Progenitor cell of endocrine pancreas (in vitro differentiated cells): ENCODE measurements around the gene ERBB4. TPM values are rescaled to one million over a fixed set of nuclear protein-coding genes. Genes with fewer than 3 reads are reported as not detected.

Experiments
- DNase-seq: peaks from one replicate; pipeline ENCODE4 v3.0.0; 2021; ENCODE audit warnings: low spot score; ENCODE audit not compliant: unreplicated experiment
- H3K27ac Mint-ChIP-seq: 2 replicates; pipeline ENCODE4 v1.8.0; 2021; ENCODE audit warnings: mild to moderate bottlenecking, moderate library complexity, mixed read lengths
- H3K27me3 Mint-ChIP-seq: 2 replicates; pipeline ENCODE4 v1.8.0; 2021; ENCODE audit warnings: mixed read lengths
- H3K36me3 Mint-ChIP-seq: 2 replicates; pipeline ENCODE4 v1.8.0; 2022; ENCODE audit warnings: mixed read lengths; ENCODE audit not compliant: insufficient read depth
- H3K4me1 Mint-ChIP-seq: 2 replicates; pipeline ENCODE4 v1.8.0; 2021; ENCODE audit warnings: low read depth, mixed read lengths
- H3K4me3 Mint-ChIP-seq: 2 replicates; pipeline ENCODE4 v1.8.0; 2021; ENCODE audit warnings: low read depth, mild to moderate bottlenecking, moderate library complexity, mixed read lengths
- H3K9me3 Mint-ChIP-seq: 2 replicates; pipeline ENCODE4 v1.8.0; 2021; ENCODE audit warnings: low read depth, mixed read lengths
- total RNA-seq: library from RNA; stranded (reverse); gene quantifications from 2 replicates; pipeline ENCODE4 v1.2.1, GENCODE V29; 2021
- TF ChIP-seq, protein P1 (sequence below): fragments of 200-600 bp; sonication (generic); IDR thresholded peaks from one replicate; pipeline ENCODE4 v1.5.0; 2021; ENCODE audit warnings: antibody characterized with exemption, mild to moderate bottlenecking; ENCODE audit not compliant: unreplicated experiment

The ERBB4 gene
- total RNA-seq, 1 donor from 2014 or later: 43.8 TPM

DNA sequence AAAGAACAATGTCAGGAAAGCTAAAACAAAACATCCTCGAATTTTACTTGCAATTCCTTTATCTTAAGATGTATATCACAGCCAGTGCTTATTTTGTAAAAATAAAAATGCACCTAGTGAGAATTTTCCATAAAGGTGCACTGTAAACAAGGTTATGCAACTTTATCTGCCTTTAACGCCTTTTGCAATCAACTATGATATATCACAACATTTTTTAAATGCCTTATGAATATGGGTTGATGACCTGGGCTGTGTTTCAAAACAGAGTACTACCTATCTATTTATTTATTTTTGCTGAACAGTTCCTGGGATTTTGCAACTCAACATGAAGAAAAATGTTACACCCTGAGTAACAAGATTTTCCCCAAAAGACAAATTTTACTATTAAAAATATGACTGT, 1112.4 kb downstream of the ERBB4 start:
- no peak overlapping the region for H3K4me3 Mint-ChIP-seq

DNA sequence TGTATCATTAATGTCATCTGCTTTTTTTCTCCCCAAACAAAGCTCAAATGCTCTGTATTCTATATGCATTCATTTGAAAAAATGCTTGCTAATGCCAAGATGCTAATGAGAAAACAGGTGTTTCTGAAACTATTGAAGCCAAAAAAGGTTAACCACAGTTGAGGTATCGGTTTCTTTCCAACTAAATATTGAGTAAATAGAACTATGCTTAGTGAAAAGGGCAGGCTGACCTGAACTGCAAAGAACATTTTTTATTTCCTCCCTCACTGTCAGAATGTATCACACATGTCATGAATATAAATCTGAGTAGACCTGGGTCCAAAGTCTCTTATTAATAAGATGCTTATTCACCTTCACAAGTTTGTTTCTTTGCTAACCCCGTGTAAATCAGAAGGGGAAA, 1115.6 kb downstream of the ERBB4 start:
- Mint-ChIP-seq H3K36me3 (peaks cover 2% of the 10 kb centered on the region), H3K4me1 (peaks cover 16% of the 10 kb centered on the region), H3K4me3 (no peak overlapping the region), H3K9me3 (no peaks in the 10 kb centered on the region), H3K27me3 (no peaks in the 10 kb centered on the region), H3K27ac (peak overlapping the region; percentile 52)
- no peak for DNase-seq
- TF ChIP-seq, protein P1, sequence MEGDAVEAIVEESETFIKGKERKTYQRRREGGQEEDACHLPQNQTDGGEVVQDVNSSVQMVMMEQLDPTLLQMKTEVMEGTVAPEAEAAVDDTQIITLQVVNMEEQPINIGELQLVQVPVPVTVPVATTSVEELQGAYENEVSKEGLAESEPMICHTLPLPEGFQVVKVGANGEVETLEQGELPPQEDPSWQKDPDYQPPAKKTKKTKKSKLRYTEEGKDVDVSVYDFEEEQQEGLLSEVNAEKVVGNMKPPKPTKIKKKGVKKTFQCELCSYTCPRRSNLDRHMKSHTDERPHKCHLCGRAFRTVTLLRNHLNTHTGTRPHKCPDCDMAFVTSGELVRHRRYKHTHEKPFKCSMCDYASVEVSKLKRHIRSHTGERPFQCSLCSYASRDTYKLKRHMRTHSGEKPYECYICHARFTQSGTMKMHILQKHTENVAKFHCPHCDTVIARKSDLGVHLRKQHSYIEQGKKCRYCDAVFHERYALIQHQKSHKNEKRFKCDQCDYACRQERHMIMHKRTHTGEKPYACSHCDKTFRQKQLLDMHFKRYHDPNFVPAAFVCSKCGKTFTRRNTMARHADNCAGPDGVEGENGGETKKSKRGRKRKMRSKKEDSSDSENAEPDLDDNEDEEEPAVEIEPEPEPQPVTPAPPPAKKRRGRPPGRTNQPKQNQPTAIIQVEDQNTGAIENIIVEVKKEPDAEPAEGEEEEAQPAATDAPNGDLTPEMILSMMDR: no peak

More for the DNA sequence above, 1112.4 kb downstream of the ERBB4 start:
- DNase-seq: no peak
- H3K27ac Mint-ChIP-seq: no peak overlapping the region
- TF ChIP-seq, protein P1: no peak
- no peaks in the 10 kb centered on the region for H3K27me3 Mint-ChIP-seq
- peaks cover 16% of the 10 kb centered on the region for H3K4me1 Mint-ChIP-seq
- peaks cover 2% of the 10 kb centered on the region for H3K36me3 Mint-ChIP-seq
- no peaks in the 10 kb centered on the region for H3K9me3 Mint-ChIP-seq

DNA sequence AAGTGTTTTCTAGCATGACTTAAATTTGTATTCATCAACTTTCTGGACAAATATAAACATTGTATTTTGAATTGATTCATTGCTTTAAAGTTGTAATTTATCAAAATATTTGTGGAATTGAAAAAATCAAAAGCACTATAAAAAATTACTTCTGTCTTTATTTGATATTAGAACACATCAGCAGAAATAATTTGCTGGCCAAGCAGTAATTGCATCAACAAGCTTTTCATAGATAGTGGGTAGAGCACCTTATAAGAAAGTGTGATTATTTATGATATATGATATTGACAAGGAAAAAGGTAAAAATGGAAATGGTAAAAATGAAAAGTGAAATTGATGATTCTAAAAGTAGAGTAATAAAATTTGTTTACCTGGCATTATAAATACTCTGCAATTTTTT, 1121.1 kb downstream of the ERBB4 start:
- Mint-ChIP-seq H3K4me1 (peaks cover 5% of the 10 kb centered on the region), H3K27ac (no peak overlapping the region), H3K27me3 (no peaks in the 10 kb centered on the region), H3K36me3 (peaks cover 12% of the 10 kb centered on the region), H3K9me3 (peaks cover 7% of the 10 kb centered on the region), H3K4me3 (no peak overlapping the region)
- DNase-seq: no peak
- TF ChIP-seq, protein P1: no peak

DNA sequence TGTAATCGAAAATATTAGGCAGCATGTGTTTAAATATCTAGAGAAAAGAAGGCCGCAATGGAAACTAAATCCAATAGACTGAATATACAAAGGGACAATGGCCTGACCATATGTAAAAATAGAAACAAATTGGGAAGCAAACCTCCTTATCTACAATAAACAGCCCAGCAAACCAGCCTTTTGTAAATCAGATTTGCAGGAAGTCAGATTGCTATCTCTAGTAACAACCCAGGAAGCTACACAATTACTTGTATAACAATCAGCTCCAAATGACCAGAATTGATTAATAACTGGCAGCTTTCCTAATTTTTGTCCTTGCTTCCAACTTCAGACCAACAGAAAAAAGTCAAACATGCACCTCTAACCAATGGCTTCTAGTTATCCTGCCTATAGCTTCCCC, 1122.2 kb downstream of the ERBB4 start:
- Mint-ChIP-seq H3K27me3 (no peaks in the 10 kb centered on the region), H3K36me3 (peaks cover 10% of the 10 kb centered on the region), H3K4me1 (peaks cover 1% of the 10 kb centered on the region), H3K4me3 (no peak overlapping the region), H3K9me3 (peaks cover 7% of the 10 kb centered on the region), H3K27ac (no peak overlapping the region)
- no peak for DNase-seq
- TF ChIP-seq, protein P1: no peak

DNA sequence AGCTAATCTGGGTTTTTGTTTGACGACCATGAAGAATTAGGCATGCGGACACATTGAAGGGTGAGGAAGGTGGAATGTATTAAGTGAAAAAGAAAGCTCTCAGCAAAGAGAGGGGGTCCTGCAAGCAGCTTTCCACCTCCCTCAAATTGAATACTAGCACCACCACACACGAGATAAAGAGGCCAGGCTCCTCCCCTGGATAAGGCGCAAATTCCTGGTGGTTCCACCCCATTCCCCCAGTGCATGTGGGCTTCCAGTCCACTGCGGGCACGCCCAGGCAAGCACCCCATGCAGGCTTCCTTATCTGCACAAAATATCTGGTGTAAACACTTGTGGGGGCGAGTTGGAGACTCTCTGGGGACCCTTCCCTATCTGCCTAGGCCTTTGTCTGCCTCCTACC, 1124.9 kb downstream of the ERBB4 start:
- Mint-ChIP-seq H3K4me3 (no peak overlapping the region), H3K9me3 (peaks cover 7% of the 10 kb centered on the region), H3K27ac (no peak overlapping the region), H3K36me3 (peaks cover 9% of the 10 kb centered on the region), H3K4me1 (peaks cover 11% of the 10 kb centered on the region), H3K27me3 (no peaks in the 10 kb centered on the region)
- TF ChIP-seq, protein P1: no peak
- DNase-seq: no peak
